Activated CD8-positive, alpha-beta memory T cell treated with anti-CD3 and anti-CD28 coated beads for 36 hours (primary cell): ENCODE results near the gene MBD2. TPM values are rescaled to one million over a fixed set of nuclear protein-coding genes. Genes with fewer than 3 reads are reported as not detected.
"Not testable (repeated sequence)": the region's sequence is repeated elsewhere in the genome, so short reads cannot be mapped to it uniquely, and the experiment has no call there.

ENCODE experiments used
- CTCF ChIA-PET: fragments of 350-600 bp; sonication (Branson Sonifier 250); formaldehyde crosslinking; loops from one replicate; lab custom pipeline; 2021; ENCODE audit warnings: antibody characterized with exemption; lab: Charles Lee
- POLR2A ChIA-PET: fragments of 350-600 bp; sonication (Branson Sonifier 250); formaldehyde crosslinking; loops from one replicate; lab custom pipeline; 2021; ENCODE audit warnings: antibody characterized with exemption; lab: Charles Lee
- total RNA-seq, 2 experiments: library from RNA; stranded (reverse); gene quantifications; one replicate each; pipeline ENCODE4 v1.2.3, GENCODE V29; 2021

The MBD2 gene, protein sequence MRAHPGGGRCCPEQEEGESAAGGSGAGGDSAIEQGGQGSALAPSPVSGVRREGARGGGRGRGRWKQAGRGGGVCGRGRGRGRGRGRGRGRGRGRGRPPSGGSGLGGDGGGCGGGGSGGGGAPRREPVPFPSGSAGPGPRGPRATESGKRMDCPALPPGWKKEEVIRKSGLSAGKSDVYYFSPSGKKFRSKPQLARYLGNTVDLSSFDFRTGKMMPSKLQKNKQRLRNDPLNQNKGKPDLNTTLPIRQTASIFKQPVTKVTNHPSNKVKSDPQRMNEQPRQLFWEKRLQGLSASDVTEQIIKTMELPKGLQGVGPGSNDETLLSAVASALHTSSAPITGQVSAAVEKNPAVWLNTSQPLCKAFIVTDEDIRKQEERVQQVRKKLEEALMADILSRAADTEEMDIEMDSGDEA
- 100 to 1,000 TPM; 175 to 192 TPM for total RNA-seq

DNA sequence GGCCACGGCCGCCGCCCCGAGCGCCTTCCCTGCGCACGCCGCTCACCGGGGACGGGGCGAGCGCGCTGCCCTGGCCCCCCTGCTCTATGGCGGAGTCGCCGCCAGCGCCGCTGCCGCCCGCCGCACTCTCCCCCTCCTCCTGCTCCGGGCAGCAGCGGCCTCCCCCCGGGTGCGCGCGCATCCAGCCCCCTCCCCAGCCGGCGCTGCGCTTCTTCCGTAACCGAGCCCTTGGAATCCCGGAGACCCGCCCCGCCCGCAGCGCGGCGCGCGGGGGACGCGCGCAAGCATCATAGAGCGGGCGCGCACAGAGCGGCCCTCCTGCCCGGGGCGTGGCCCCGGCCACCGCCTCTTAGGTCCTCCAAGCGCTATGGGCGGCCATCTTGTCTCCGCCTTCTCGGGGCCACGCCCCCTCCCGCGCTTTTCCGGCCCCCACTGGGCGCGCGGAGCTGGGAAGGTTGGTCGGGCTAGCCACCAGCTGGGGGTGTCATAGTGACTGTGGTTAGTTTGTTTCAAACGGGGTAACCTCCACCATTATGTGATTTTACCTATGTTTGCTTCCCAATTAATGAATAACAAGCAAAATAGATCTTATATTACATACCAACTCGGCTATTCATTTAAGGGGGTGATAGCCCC is at the start of gene MBD2:
Gene MBD2, minus strand, starts transcription at position 291 of the 636 bp plus-strand sequence. Its CDS starts 110 bp downstream, at position 181.
- ChIA-PET CTCF (interaction anchor here (0.9 kb wide), 1 partner anchor 19 kb away, joined by 3 read pairs; no protein-coding TSS in a partner anchor), POLR2A (interaction anchor here (0.6 to 1.1 kb wide), 2 partner anchors 46 to 57 kb away, joined by 3 to 4 read pairs; no protein-coding TSS in a partner anchor)

DNA sequence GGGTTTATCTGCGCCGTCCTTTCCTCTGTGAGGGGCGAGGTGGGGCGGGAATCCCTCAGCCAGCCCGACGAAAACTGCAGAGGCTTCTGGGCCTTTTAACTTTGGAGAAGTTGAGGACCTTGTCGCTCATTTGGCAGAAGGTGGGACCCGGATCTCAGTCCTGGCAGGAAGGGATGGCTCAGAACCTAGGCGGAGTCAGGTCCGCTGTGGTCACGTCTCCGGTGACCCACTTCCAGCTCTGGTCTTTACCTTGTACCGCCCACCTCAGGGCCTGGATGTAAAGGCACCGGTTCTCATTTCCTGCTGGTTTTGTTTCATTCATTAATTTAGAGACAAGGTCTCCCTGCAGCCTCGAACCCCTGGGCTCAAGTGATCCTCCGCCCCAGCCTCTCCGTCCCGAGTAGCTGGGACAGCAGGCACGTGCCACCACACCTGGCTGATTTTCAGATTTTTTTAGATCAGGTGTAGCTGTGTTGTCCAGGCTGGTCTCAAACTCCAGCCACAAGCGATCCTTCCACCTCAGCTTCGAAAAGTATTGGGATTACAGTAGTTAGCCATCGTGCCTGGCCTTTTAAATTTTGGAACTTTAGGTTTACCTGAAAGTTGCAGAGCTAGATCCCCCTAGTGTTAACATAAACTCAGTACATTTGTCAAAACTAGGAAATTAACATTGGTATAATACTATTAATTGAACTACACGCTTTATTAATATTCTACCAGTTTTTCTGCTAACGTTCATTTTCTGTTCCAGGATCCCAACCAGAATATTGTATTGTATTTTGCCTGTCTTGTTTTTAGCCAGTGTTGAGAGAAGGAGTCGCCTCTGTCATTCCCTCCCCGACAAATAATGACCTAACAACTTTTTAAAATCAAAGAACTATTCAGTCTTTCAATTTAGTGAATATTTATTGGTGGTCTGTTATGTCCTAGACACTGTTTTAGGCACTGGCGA is 45.7 kb upstream of the MBD2 start:
- ChIA-PET POLR2A (interaction anchor here (0.6 to 2.3 kb wide), 8 partner anchors 9 to 1875 kb away, joined by 3 to 18 read pairs (median 4); partner anchors contain the start of genes C18orf54, MBD2 and STARD6), CTCF (interaction anchor here (0.7 to 2.5 kb wide), 6 partner anchors 9 to 96 kb away, joined by 3 to 14 read pairs (median 4); no protein-coding TSS in a partner anchor)

DNA sequence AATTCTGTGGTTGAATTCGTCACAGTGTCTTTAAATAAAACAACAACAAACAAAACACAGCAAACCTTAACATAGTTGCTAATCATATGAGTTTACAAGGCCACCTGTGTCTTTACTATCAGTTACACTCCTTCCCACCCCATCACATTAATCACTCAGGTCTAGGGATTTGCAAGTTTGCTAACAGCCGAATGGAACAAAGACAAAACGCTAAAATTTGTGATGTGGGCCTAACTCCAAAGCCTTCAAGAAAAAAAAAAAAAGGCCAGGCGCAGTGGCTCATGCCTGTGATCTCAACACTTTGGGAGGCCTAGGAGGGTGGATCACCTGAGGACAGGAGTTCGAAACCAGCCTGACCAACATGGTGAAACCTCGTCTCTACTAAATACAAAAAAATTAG is 44.3 kb upstream of the MBD2 start:
- CTCF ChIA-PET = interaction anchor here (2.5 kb wide), 1 partner anchor 46 kb away, joined by 14 read pairs; no protein-coding TSS in a partner anchor
- POLR2A ChIA-PET = interaction anchor here (0.5 to 2.3 kb wide), 6 partner anchors 16 to 141 kb away, joined by 3 to 18 read pairs (median 4); partner anchors contain the start of genes C18orf54 and STARD6

DNA sequence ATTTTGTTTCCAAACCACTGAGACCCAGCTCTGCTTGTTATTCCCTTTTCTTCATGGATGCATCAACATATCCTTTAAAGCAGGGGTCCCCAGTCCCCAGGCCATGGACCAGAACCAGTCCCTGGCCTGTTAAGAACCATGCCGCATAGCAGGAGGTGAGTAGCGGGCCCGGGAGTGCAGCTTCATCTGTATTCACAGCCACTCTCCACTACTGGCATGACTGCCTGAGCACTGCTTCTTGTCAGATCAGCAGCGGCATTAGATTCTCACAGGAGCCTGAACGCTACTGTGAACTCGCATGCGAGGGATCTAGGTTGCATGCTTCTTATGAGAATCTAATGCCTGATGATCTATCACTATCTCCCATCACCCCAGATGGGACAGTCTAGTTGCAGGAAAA is 43.2 kb upstream of the MBD2 start:
- POLR2A ChIA-PET = interaction anchor here (0.5 kb wide), 1 partner anchor 58 kb away, joined by 4 read pairs; no protein-coding TSS in a partner anchor
- CTCF ChIA-PET = no interaction called here

DNA sequence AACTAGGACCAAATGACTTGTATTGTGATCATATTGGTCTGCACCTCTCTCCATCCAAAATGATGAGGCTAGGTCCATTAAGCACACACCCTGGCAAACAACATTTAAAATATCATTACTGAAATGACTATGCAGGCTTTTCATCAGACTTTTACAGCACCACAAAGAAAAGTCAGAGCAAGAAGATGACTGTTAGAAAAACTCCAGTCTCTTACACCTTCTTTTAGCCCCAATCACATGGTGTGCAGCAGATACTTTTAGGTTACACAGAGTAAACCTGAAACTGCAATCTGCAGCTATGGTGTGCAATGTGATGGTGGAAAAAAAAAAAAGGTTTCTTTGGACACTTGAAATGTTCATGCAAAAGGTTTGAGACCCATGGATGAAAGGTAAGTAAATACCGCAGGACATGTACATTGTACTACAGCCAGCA is 39.5 kb upstream of the MBD2 start:
- ChIA-PET POLR2A (interaction anchor here (0.6 to 1.6 kb wide), 5 partner anchors 21 to 285 kb away, joined by 3 to 9 read pairs (median 4); no protein-coding TSS in a partner anchor), CTCF (interaction anchor here (0.6 kb wide), 2 partner anchors 35 to 450 kb away, joined by 3 to 4 read pairs; no protein-coding TSS in a partner anchor)

DNA sequence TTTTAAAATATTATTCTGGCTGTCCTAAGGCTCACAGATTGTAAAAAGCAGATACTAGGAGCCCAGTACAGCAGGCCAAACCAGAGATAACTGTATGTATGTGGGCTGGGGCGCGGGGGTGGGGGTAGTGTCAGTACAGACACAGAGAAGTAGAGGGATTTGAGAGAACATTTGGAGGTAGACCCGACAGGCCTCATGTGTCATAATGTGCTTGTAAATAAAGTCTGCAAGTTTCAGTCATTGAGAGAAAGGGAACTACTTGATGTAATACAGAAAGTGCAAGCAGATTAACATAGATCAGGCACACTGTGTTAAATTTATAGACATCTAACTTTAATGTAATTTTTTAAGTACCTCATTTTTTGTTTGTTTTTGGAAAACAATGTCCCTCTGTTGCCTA is 37.4 kb upstream of the MBD2 start:
- ChIA-PET CTCF (no interaction called here), POLR2A (interaction anchor here (0.7 to 0.8 kb wide), 2 partner anchors 11 to 39 kb away, joined by 3 read pairs; no protein-coding TSS in a partner anchor)

DNA sequence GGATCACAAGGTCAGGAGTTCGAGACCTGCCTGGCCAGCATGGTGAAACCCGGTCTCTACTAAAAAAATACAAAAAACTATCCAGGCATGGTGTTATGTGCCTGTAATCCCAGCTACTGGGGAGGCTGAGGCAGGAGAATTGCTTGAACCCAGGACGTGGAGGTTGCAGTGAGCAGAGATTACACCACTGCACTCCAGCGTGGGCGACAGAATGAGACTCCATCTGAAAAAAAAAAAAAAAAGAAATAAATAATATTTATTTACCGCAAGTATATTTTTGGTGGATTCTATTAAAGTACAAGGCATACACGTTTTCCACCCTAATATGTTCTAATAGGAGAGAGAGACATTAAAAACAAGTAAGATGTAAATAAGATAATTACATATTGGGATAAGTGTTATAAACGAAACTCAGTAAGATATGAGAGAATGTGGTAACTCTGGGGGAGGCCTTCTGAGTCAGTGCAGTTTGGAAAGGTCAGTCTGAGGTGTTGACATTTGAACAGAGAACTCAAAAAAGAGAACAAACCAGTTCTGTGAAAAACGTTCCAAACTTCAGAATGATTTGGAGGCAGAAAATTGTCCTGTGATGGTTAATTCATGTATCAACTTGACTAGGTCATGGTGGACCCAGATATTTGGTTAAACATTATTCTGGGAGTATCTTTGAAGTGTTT is 36.1 kb upstream of the MBD2 start:
- CTCF ChIA-PET = interaction anchor here (0.9 to 1.1 kb wide), 3 partner anchors 9 to 37 kb away, joined by 3 to 5 read pairs (median 3); partner anchors contain the start of gene POLI
- POLR2A ChIA-PET = interaction anchor here (1.0 kb wide), 1 partner anchor 9 kb away, joined by 3 read pairs; the partner anchor contains the start of gene POLI

DNA sequence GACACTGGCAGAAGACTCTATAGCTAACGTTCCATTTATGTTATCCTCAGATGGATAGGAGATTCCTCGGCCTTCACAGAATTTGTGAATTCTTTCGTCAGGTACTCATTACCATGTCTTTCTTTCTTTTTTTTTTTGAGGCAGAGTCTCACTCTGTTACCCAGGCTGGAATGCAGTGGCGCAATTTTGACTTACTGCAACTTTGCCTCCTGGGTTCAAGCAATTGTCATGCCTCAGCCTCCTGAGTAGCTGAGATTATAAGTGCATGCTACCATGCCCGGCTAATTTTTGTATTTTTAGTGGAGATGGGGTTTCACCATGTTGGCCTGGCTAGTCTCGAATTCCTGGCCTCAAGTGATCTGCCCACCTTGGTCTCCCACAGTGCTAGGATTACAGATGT is 33.3 kb upstream of the MBD2 start:
- POLR2A ChIA-PET, CTCF ChIA-PET: not testable (repeated sequence)

DNA sequence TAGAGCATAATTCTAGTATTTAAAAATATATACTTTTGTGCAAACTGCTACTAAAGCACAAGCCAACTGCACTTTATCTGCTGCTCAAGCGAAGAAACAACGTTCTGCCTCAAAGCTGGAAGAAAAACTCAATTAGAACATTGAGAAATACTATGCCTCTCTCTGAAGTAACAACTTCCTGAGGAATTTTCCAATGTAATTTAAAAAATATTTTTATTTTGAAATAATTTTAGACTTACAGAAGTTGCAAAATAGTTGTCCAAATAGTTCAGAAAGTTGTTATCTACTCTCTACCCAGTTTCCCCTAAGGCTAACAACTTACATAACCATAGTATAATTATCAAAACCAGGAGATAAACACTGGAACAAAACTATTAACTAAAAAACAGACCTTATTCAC is 32.5 kb upstream of the MBD2 start:
- CTCF ChIA-PET = no interaction called here
- POLR2A ChIA-PET = no interaction called here

DNA sequence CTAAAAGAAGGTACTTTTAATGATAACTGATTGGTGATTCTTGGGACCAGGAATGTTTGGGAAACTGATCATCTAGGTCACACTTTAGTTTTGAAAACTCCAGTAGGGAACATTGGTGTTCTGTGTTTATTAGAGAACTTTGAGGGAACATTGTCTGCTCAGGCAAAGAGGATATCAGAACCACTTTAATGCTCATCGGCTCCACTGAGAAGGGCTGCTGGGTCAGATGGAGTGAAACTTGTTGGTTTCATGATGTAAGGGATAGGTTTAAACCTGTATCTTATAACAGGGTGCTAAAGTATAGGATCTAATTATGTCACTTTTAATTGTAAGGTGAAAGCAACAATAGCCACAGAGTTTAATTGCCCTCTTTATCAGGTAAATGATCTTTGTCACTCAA is 30.7 kb upstream of the MBD2 start:
- ChIA-PET CTCF (no interaction called here), POLR2A (no interaction called here)

DNA sequence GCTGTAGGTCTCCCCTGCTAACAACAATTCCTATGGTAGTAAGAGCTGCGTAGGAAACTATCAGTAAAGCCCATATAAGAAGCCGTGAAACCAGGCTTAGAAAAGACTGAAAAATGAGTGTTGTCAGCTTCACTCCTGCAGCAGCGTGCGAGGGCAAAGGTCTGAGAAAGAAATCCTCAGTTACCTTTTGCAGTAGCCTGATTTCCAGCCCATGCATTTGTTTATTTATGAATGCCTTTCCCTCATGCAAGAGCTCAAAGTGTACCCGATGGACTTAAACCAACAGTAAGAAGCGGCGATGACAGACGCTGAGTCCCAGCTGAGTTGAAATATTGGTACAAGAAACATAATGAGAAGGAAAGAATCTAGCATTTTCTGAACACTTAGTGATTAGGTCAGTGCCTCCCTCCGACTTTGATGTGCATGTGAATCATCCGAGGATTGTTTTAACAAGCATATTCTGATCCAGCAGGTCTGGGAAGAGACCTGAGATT is 29.8 kb upstream of the MBD2 start:
- ChIA-PET POLR2A (no interaction called here), CTCF (no interaction called here)

DNA sequence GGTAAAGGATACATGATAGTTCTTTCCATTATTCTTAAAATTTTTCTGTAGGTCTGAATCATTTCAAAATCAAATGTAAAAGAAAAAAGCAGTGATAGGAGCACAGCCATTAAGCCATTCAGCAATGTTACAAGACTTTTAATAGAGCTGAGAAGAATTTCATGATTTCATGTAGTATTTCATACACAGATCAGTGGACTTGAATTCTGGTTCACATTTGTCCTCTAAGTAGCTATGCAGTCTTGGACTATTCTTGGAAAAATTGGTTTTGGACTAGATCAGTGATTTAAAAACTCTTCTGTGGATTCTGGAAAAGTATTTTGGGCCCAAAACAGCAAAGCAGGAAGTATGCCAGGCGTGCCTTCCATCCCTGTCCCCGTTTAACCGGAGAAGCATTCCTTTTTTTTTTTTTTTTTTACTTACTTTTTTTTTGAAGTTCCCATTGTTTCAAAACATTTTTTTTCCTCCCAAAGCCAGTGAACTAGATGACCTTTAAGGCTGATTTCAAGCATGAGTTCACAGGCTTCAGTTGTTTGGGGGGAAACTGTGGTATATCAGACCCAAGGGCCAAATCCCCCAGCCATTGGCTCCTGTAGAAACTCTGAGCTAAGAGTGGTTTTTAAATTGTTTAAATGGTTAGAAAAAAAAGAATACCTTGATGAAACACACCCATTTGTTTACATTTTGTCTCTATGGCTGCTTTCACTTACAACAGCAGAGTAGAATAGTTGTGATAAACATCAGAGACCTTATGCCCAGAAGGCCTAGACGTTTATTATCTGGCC is 27.3 kb upstream of the MBD2 start:
- ChIA-PET POLR2A (interaction anchor here (2.1 kb wide), 1 partner anchor 18 kb away, joined by 6 read pairs; the partner anchor contains the start of gene POLI), CTCF (no interaction called here)

DNA sequence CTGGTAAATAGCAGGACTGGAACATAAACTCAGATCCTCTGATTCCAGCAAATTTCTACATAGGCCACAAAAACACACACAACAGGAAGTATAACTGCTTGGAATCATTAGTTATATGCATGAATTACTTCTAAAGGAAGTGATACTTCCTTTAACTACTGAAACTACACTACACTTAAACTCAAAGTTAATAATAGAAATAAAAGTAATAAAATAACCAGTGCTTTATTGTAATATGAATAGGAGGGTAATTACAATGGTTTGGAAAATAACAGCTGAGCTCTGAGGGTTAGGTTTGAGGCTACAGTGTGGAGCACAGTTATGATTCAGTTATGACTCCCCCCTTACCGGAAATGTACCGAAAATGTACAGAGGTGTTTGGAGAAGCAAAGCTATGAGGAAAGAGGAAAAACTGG is 26.4 kb upstream of the MBD2 start:
- POLR2A ChIA-PET = interaction anchor here (0.7 to 2.1 kb wide), 3 partner anchors 11 to 40 kb away, joined by 3 to 6 read pairs (median 5); partner anchors contain the start of gene POLI

DNA sequence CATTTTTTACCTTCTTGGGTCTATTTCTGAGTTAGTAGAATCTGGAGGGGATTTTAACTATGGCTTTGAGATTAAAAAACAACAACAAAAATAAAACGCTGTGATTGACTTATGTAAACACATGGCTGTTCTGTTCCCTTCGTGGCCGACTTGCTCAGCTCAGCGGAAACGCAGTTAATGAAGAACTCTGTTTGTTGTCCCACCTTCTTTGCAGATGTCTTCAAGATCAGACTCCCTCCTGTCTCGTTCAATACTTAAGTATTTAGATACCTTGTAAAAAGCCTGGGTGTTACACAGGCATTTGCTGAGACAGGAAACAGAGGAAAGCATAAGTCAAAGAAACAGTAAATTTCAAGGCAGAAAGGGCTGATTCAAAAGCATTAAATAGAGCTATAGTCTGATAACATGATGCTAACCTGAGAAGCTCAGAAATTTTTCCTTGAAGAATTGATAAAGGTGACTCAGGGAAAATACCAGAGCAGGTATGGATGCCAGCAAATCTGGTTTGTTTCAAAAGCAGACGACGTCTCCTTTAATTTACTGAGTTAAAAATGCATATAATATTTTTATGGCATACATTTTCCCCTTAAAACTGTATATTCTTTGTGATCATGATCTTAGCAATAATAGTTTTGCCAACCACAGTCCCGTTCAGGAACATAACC is 23.2 kb upstream of the MBD2 start:
- POLR2A ChIA-PET = no interaction called here
- CTCF ChIA-PET = interaction anchor here (1.0 kb wide), 1 partner anchor 22 kb away, joined by 5 read pairs; no protein-coding TSS in a partner anchor

More for the DNA sequence above, 26.4 kb upstream of the MBD2 start:
- CTCF ChIA-PET = no interaction called here

DNA sequence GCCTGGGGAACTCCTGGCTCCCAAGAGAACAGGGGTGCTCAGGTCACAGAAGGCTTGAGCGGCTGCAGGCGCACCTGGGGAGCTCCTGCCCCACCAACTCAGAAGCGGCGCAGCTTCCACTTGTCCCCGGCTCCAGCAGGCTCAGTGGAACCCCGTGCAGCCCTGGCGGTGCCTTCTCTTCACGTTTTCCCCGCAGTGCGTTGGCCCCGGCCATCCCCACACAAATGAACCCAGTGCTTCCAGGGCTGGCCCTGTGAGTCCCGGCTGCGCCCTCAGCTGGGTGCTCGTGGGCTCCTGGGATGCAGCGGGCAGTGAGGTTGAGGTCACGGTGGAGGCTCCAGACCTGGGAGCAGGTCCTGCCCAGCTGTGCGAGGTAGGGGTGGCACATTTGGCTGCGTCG is 17.9 kb upstream of the MBD2 start:
- ChIA-PET CTCF (no interaction called here), POLR2A (no interaction called here)

DNA sequence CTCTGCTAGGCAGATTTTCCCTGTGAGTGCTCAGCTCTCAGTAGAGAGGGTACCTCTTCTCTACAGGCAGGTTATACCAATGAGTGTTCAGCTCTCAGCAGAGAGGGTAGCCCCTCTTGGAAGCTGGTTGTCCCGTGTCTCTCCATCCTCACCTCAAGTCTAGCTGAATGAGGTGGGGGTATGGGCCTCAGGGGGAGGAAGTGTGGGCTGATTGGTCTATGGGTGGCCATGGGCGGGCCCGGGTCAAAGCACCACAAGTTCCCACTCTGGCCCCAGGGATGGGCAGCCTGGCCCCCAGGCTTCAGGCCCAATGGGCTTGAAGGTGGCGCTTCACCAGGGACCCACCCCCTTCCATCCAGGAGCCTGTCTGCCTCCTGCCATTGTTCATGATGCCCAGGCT is 17.0 kb upstream of the MBD2 start:
- ChIA-PET CTCF (no interaction called here), POLR2A (no interaction called here)
